K562 (cell line): ENCODE data around the gene PCCA. TPM values are rescaled to one million over a fixed set of nuclear protein-coding genes. Genes with fewer than 3 reads are reported as not detected.

Source experiments
- ATAC-seq: fragments of 200-7000 bp; cut with Tn5 transposase; 3 replicates; pipeline ENCODE4 v1.9.1; 2020; ENCODE audit warnings: moderate library complexity
- BruUV-seq: library from RNA; stranded (reverse); fragments of 400-500 nt; replicated peaks from 2 replicates; lab custom pipeline; 2021; lab: Mats Ljungman, UMichigan
- CTCF ChIA-PET: fragments of 300-600 bp; formaldehyde crosslinking; extraction: SDS; loops from one replicate; lab custom pipeline; 2021; ENCODE audit warnings: low intra/inter-chr PET ratio; lab: Yijun Ruan, JAX
- POLR2A ChIA-PET: fragments of 300-600, 350-650 bp; sonication (Branson Sonifier 250); formaldehyde crosslinking; extraction: SDS; loops from one replicate; lab custom pipeline; 2021; ENCODE audit warnings: antibody characterized with exemption, inconsistent platforms; lab: Yijun Ruan, JAX
- DNase-seq, 4 experiments: peaks; one replicate each; pipeline versions ENCODE4 v3.0.0 to v3.0.0-alpha.2; 2011 to 2018; ENCODE audit warnings: low spot score in 3 of 4, mixed read lengths in 3 of 4; ENCODE audit errors: extremely low read depth in 1 of 4
- FAIRE-seq: peaks from 2 replicates; lab custom pipeline; 2011; peaks lifted over from hg19 to GRCh38; lab: Jason Lieb, UNC
- H2AFZ ChIP-seq: 2 replicates; pipeline ENCODE4 v1.6.0; 2011; ENCODE audit warnings: low read depth, low read length, control low read depth, inconsistent platforms
- H3K27ac ChIP-seq: fragments of 200-600 bp; 3 replicates; pipeline ENCODE4 v1.8.0; 2011; ENCODE audit warnings: low read depth, mild to moderate bottlenecking, control low read depth, inconsistent platforms, low read length, moderate library complexity, mixed read lengths; ENCODE audit errors: extremely low read depth
- H3K27me3 ChIP-seq, 2 experiments: fragments of 300-600 bp in 1 of 2; 2 replicates in 1 of 2; 3 replicates in 1 of 2; pipeline versions ENCODE4 v1.6.0 to v1.8.0; 2011; ENCODE audit warnings: inconsistent platforms in 2 of 2, low read length in 2 of 2, mild to moderate bottlenecking in 1 of 2, mixed read lengths in 1 of 2, moderate library complexity in 1 of 2; ENCODE audit not compliant: control insufficient read depth in 2 of 2, insufficient read depth in 2 of 2
- H3K36me3 ChIP-seq: fragments of 300-600 bp; 3 replicates; pipeline ENCODE4 v1.8.0; 2011; ENCODE audit warnings: mild to moderate bottlenecking, low read length, inconsistent platforms; ENCODE audit not compliant: control insufficient read depth, insufficient read depth
- H3K4me1 ChIP-seq, 2 experiments: fragments of 200-600 bp in 1 of 2; replicated peaks in 1 of 2; 2 replicates in 1 of 2; 3 replicates in 1 of 2; pipeline versions ENCODE4 v1.5.1 to v1.8.0; 2011; ENCODE audit warnings: inconsistent platforms in 2 of 2, low read length in 2 of 2, mild to moderate bottlenecking in 1 of 2, mixed read lengths in 1 of 2, moderate library complexity in 1 of 2; ENCODE audit not compliant: control insufficient read depth in 2 of 2, insufficient read depth in 2 of 2
- H3K4me2 ChIP-seq: 2 replicates; pipeline ENCODE4 v1.6.1; 2011; ENCODE audit warnings: low read length, control low read depth, inconsistent platforms, mixed read lengths; ENCODE audit not compliant: insufficient read depth
- H3K4me3 ChIP-seq: fragments of 200-600 bp; sonication (generic), shearing (Covaris generic); 2 replicates; pipeline ENCODE4 v1.5.1; 2016; ENCODE audit warnings: control low read depth, inconsistent platforms
- H3K79me2 ChIP-seq: fragments of 200-600 bp; 3 replicates; pipeline ENCODE4 v1.8.0; 2011; ENCODE audit warnings: low read length, inconsistent platforms; ENCODE audit not compliant: control insufficient read depth, insufficient read depth
- H3K9ac ChIP-seq, 2 experiments: 2 replicates each; pipeline versions ENCODE4 v1.6.0 to v1.6.1; 2011; ENCODE audit warnings: low read depth in 2 of 2, low read length in 2 of 2, control low read depth in 1 of 2, inconsistent platforms in 1 of 2, mild to moderate bottlenecking in 1 of 2, mixed read lengths in 1 of 2; ENCODE audit not compliant: insufficient read depth in 1 of 2
- H3K9me1 ChIP-seq: one replicate; pipeline ENCODE4 v1.6.0; 2011; ENCODE audit warnings: inconsistent platforms, mild to moderate bottlenecking, low read length, moderate library complexity; ENCODE audit not compliant: control insufficient read depth, insufficient read depth
- H3K9me3 ChIP-seq: replicated peaks from 2 replicates; pipeline ENCODE4 v1.5.1; 2011; ENCODE audit warnings: low read depth, low read length, inconsistent platforms; ENCODE audit not compliant: control insufficient read depth, insufficient read depth
- H4K20me1 ChIP-seq: replicated peaks from 2 replicates; pipeline ENCODE4 v1.6.1; 2011; ENCODE audit warnings: low read length, inconsistent platforms, mixed read lengths; ENCODE audit not compliant: control insufficient read depth, insufficient read depth
- CC2D1A ChIP-seq: fragments of 450-650 bp; IDR thresholded peaks from 2 replicates; pipeline ENCODE4 v1.6.1; 2017; ENCODE audit warnings: mild to moderate bottlenecking
- RFX1 ChIP-seq: fragments of 450-650 bp; IDR thresholded peaks from 2 replicates; pipeline ENCODE4 v1.6.1; 2016; ENCODE audit warnings: mild to moderate bottlenecking, moderate library complexity
- ZNF644 ChIP-seq: fragments of 200-800 bp; sonication (Bioruptor generic); IDR thresholded peaks from 2 replicates; pipeline ENCODE4 v1.6.1; 2016; ENCODE audit warnings: low read depth, missing genetic modification characterization, missing compliant biosample characterization
- WGBS: fragments of 100-300 bp; shearing (Covaris generic); methylation state at CpG from one replicate; pipeline ENCODE4 v1.1.6; 2016; ENCODE audit warnings: low coverage, mixed read lengths; ENCODE audit not compliant: insufficient coverage; ENCODE audit errors: missing lambda C conversion rate; 5-methylcytosine and 5-hydroxymethylcytosine counted together
- in situ Hi-C: fragments of 300-500 bp; cut with MboI; formaldehyde crosslinking; loops from 4 replicates; pipeline ENCODE4 v1.15.0; 2018; ENCODE audit warnings: inconsistent platforms, mixed read lengths
- intact Hi-C: fragments of 100-400 bp; cut with micrococcal nuclease; formaldehyde crosslinking; loops from 2 replicates; pipeline ENCODE4 v1.14.2; 2022
- polyA plus RNA-seq, 8 experiments: library from polyadenylated mRNA; depleted of rRNA in 4 of 8; stranded (reverse) in 5 of 8; unstranded in 3 of 8; fragments of >200 nt; fragmentation: Nextera tagmentation in 2 of 8; fragmentation: Illumina TruSeq in 1 of 8; extraction: Ambion mirVana in 2 of 8; extraction: Trizol in 1 of 8; gene quantifications; 2 replicates each; pipeline versions ENCODE4 v1.2.1 to v1.2.3, GENCODE V29; 2011 to 2014; ENCODE audit warnings: inconsistent platforms in 1 of 8, missing spikeins in 1 of 8
- total RNA-seq, 7 experiments: library from RNA; depleted of rRNA in 6 of 7; stranded (reverse); fragments of >200 nt in 6 of 7; fragmentation: Illumina TruSeq in 2 of 7; extraction: Trizol in 2 of 7; gene quantifications; 2 replicates each; pipeline versions ENCODE4 v1.2.1 to v1.2.3, GENCODE V29; 2011 to 2021; ENCODE audit warnings: low replicate concordance in 1 of 7
- TF ChIP-seq, protein P1 (sequence below): fragments of 250-450 bp; sonication (Bioruptor Pico); IDR thresholded peaks from 2 replicates; pipeline ENCODE4 v1.4.0; 2020; ENCODE audit warnings: mild to moderate bottlenecking, moderate library complexity
- TF ChIP-seq, protein P2 (sequence below): sonication (generic); formaldehyde crosslinking; IDR thresholded peaks from 2 replicates; pipeline ENCODE4 v1.8.0; 2023; ENCODE audit warnings: mild to moderate bottlenecking, missing genetic modification reagents
- TF ChIP-seq, protein P3 (sequence below): sonication (generic); formaldehyde crosslinking; IDR thresholded peaks from 2 replicates; pipeline ENCODE4 v1.8.0; 2022; ENCODE audit warnings: mild to moderate bottlenecking, missing genetic modification reagents
- TF ChIP-seq, protein P4 (sequence below), 2 experiments: fragments of 150-350 bp in 1 of 2; IDR thresholded peaks; 2 replicates each; pipeline ENCODE4 v1.6.1; 2012 to 2016; ENCODE audit warnings: low read depth in 2 of 2, low read length in 2 of 2, mild to moderate bottlenecking in 1 of 2, moderate library complexity in 1 of 2

The PCCA gene
- total and polyA plus RNA-seq, 9 of the 15 experiments (the other 6 are each of a cell fraction or from before 2014, with no cell fraction given) = 5.2 to 14.1 (median 9.7) TPM

DNA sequence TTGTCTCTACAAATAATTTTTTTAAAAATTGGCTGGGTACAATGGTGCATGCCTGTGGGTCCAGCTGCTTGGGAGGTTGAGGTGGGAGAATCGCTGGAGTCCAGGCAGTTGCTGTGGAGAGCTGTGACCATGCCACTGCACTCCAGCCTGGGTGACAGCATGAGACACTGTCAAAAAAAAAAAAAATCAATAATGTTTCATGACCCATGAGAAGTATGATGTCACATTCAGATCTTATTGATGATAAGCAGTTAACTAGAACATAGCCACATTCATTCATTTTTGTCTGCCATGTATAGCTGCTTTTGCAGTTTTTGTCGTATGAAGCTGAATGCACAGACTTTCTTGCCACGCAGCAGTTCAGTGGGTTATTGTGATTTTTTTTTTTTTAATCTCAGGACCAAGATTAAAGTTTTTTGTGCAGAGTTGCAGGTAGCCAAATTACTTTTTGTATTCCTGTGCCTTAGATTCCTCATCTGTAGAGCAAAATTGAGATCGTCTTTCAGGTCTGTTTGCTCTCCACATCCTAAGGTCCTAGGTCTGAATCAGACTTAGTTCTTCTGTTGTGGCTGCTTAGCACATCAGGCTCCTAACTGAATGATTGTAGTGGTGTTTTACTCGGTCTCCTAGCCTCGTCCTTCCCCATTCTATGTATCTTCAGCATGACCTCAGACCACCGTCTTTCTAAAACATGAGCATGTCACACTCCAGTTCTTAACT, 354.5 kb downstream of the PCCA start:
- ChIA-PET CTCF (no interaction called here), POLR2A (no interaction called here)
- in situ Hi-C loops = no loop called here
- WGBS = 19% methylated on average over 7 of the region's 7 CpGs
- no peaks in the 10 kb centered on the region for H3K27me3 ChIP-seq
- no peak for FAIRE-seq
- no peak overlapping the region for H3K4me2 ChIP-seq
- TF ChIP-seq, protein P1, sequence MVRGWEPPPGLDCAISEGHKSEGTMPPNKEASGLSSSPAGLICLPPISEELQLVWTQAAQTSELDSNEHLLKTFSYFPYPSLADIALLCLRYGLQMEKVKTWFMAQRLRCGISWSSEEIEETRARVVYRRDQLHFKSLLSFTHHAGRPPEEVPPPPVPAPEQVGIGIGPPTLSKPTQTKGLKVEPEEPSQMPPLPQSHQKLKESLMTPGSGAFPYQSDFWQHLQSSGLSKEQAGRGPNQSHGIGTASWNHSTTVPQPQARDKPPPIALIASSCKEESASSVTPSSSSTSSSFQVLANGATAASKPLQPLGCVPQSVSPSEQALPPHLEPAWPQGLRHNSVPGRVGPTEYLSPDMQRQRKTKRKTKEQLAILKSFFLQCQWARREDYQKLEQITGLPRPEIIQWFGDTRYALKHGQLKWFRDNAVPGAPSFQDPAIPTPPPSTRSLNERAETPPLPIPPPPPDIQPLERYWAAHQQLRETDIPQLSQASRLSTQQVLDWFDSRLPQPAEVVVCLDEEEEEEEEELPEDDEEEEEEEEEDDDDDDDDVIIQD (CRISPR knock-in tag) = no peak
- intact Hi-C loops = no loop called here
- H3K9me3 ChIP-seq = no peaks in the 10 kb centered on the region
- no peaks in the 10 kb centered on the region for H4K20me1 ChIP-seq
- H3K27ac ChIP-seq = no peak overlapping the region
- ATAC-seq = no peak
- no peaks in the 10 kb centered on the region for H3K9me1 ChIP-seq
- H2AFZ ChIP-seq = no peak overlapping the region
- no peaks in the 10 kb centered on the region for H3K4me1 ChIP-seq
- DNase-seq = no peak
- no peaks in the 10 kb centered on the region for H3K36me3 ChIP-seq
- H3K4me3 ChIP-seq = no peak overlapping the region
- no peaks in the 10 kb centered on the region for H3K79me2 ChIP-seq
- no TSS peak for BruUV-seq
- no peak overlapping the region for H3K9ac ChIP-seq

DNA sequence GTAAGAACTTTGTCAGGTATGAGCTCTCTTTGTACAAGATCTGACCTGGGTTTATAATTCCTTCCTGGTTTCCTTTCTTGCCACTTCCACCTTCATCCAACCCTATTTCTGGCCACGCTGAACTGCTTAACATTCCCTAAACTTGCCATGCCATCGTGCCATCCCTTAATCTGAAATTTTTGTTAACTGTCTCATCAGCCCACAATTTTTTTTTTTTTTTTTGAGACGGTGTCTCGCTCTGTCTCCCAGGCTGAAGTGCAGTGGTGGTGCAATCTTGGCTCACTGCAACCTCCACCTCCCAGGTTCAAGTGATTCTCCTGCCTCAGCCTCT, 355.1 kb downstream of the PCCA start:
- no peak overlapping the region for H2AFZ ChIP-seq
- H3K9me1 ChIP-seq = no peaks in the 10 kb centered on the region
- H3K9ac ChIP-seq = no peak overlapping the region
- DNase-seq (no peak), ATAC-seq (no peak), FAIRE-seq (no peak)
- no TSS peak for BruUV-seq
- no peak overlapping the region for H3K4me2 ChIP-seq
- no peaks in the 10 kb centered on the region for H3K27me3 ChIP-seq
- no peaks in the 10 kb centered on the region for H3K9me3 ChIP-seq
- no peaks in the 10 kb centered on the region for H3K36me3 ChIP-seq
- H3K4me1 ChIP-seq = no peaks in the 10 kb centered on the region
- no peaks in the 10 kb centered on the region for H4K20me1 ChIP-seq
- H3K27ac ChIP-seq = no peak overlapping the region
- 18% methylated on average over 2 of the region's 4 CpGs for WGBS
- in situ Hi-C loops = no loop called here
- no peaks in the 10 kb centered on the region for H3K79me2 ChIP-seq
- intact Hi-C loops = no loop called here
- H3K4me3 ChIP-seq = no peak overlapping the region
- ChIA-PET POLR2A (no interaction called here), CTCF (no interaction called here)
- TF ChIP-seq, protein P2, sequence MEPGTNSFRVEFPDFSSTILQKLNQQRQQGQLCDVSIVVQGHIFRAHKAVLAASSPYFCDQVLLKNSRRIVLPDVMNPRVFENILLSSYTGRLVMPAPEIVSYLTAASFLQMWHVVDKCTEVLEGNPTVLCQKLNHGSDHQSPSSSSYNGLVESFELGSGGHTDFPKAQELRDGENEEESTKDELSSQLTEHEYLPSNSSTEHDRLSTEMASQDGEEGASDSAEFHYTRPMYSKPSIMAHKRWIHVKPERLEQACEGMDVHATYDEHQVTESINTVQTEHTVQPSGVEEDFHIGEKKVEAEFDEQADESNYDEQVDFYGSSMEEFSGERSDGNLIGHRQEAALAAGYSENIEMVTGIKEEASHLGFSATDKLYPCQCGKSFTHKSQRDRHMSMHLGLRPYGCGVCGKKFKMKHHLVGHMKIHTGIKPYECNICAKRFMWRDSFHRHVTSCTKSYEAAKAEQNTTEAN (CRISPR knock-in tag) = no peak
- TF ChIP-seq ZNF644 (tag) (no peak), CC2D1A (no peak), RFX1 (no peak)
- TF ChIP-seq, protein P3, sequence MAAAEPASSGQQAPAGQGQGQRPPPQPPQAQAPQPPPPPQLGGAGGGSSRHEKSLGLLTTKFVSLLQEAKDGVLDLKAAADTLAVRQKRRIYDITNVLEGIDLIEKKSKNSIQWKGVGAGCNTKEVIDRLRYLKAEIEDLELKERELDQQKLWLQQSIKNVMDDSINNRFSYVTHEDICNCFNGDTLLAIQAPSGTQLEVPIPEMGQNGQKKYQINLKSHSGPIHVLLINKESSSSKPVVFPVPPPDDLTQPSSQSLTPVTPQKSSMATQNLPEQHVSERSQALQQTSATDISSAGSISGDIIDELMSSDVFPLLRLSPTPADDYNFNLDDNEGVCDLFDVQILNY (CRISPR knock-in tag) = no peak
- TF ChIP-seq, protein P4, sequence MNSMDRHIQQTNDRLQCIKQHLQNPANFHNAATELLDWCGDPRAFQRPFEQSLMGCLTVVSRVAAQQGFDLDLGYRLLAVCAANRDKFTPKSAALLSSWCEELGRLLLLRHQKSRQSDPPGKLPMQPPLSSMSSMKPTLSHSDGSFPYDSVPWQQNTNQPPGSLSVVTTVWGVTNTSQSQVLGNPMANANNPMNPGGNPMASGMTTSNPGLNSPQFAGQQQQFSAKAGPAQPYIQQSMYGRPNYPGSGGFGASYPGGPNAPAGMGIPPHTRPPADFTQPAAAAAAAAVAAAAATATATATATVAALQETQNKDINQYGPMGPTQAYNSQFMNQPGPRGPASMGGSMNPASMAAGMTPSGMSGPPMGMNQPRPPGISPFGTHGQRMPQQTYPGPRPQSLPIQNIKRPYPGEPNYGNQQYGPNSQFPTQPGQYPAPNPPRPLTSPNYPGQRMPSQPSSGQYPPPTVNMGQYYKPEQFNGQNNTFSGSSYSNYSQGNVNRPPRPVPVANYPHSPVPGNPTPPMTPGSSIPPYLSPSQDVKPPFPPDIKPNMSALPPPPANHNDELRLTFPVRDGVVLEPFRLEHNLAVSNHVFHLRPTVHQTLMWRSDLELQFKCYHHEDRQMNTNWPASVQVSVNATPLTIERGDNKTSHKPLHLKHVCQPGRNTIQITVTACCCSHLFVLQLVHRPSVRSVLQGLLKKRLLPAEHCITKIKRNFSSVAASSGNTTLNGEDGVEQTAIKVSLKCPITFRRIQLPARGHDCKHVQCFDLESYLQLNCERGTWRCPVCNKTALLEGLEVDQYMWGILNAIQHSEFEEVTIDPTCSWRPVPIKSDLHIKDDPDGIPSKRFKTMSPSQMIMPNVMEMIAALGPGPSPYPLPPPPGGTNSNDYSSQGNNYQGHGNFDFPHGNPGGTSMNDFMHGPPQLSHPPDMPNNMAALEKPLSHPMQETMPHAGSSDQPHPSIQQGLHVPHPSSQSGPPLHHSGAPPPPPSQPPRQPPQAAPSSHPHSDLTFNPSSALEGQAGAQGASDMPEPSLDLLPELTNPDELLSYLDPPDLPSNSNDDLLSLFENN (IDR thresholded peaks at IDR 0.05; ENCODE audit: low read depth in 2 of 2, low read length in 2 of 2) = no peak
